Superior temporal gyrus (tissue), 1 donor: Measurements from ENCODE around the gene ZMPSTE24.
A peak's percentile ranks its signal among the peaks of the same experiment; 100 is the strongest.
"Not testable (repeated sequence)": the region's sequence is repeated elsewhere in the genome, so short reads cannot be mapped to it uniquely, and the experiment has no call there.

Experiments used
- DNase-seq: peaks from one replicate; pipeline ENCODE4 v3.0.0-alpha.2; 2016; ENCODE audit errors: extremely low spot score

ZMPSTE24 gene

DNA sequence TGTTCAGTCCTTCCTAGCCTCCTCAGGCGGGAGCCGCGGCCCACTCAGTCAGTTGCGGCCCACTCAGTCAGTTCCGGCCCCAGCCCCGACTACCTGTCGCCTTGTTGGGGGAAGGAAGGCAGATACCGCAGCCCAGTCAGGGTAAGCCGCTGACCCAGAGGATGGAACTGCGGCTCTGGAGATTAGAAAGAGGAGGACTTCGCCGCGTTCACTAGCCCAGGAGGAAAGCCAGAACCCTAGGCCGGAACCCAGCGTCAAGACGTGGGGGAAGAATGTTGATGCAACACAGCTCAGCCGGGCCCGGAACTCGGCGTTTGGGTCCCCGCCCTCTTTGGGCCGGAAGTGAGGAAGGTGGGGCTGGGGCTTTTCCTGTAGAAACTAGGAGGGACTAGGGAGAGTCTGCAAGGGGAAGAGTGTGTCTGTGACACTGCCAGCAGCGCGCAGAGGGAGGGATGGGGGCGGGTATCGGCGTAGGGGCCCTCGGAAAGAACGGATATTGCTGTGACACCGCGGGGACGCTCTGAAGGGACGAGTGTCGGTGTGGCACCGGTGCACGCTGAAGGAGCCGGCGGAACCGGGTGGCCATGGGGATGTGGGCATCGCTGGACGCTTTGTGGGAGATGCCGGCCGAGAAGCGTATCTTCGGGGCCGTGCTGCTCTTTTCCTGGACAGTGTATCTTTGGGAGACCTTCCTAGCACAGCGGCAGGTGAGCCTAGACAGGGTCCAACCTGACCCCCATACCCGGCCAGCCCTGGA is at the start of gene ZMPSTE24:
Gene ZMPSTE24 (plus strand): TSS at position 549 of the 757 bp plus-strand sequence. CDS start 36 bp downstream, at position 585.
- peak; percentile 98 for DNase-seq

DNA sequence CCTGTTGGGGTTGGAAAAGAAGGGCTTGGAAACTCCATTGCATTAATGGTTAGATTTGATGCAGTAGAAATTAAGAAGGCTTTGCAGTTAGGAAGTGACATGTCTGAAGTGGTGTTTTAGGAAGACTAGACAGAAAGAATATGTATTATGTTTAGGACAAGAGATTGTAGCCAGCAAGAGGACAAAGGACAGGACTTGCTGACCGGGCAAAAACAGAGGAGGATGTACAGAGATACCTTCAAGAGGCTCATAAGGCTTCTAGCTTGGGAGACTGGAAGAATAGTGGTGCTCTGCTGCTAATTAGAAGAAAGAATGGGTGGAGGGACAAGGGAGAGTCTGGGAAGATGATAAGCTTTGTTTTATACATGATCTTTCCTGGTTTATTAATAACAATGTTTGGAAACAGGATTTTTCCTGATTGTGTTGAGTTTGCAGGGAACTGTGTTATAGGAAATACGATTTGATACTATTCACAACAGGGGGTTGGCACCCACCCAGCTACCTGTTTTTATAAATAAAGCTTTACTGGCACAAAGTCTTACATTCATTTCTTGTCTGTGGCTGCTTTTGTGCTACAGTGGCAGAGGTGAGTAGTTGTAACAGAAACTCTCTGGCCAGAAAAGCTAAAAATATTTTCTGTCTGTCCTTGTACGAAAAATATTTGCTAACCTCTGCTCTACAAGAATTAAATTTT is 47.4 kb upstream of the ZMPSTE24 start:
- no peak for DNase-seq

DNA sequence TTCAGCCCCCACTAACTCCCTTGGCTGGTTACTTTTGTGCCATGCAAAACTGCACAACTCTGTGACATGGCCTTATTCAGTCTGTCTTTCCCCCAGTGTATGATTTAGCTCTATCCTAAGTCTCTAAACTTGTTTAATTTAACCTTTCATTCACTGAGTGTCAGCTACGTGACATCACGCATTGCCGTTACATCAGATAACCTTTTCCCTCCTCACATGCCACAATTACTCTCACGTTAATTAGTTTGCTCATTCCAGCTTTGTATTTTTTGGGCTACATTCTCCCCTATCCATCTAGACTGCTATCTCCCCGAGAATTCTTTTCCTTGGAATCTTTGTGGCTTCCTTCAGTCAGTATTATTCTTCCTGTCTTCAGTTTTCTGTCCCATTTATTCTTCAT is 39.7 kb upstream of the ZMPSTE24 start:
- DNase-seq, result no peak

DNA sequence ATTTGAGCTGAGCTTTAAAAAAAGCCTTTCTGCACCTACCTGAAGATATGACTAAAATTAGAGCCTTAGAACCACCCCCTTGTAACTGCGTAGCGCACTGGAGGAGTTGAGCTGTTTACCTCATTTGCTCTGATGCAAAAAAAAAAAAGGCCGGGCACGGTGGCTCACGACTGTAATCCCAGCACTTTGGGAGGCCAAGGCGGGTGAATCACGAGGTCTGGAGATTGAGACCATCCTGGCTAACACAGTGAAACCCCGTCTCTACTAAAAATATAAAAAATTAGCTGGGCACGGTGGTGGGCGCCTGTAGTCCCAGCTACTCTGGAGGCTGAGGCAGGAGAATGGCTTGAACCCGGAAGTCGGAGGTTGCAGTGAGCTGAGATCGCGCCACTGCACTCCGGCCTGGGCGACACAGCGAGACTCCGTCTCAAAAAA is 36.5 kb upstream of the ZMPSTE24 start:
- DNase-seq, result not testable (repeated sequence)

DNA sequence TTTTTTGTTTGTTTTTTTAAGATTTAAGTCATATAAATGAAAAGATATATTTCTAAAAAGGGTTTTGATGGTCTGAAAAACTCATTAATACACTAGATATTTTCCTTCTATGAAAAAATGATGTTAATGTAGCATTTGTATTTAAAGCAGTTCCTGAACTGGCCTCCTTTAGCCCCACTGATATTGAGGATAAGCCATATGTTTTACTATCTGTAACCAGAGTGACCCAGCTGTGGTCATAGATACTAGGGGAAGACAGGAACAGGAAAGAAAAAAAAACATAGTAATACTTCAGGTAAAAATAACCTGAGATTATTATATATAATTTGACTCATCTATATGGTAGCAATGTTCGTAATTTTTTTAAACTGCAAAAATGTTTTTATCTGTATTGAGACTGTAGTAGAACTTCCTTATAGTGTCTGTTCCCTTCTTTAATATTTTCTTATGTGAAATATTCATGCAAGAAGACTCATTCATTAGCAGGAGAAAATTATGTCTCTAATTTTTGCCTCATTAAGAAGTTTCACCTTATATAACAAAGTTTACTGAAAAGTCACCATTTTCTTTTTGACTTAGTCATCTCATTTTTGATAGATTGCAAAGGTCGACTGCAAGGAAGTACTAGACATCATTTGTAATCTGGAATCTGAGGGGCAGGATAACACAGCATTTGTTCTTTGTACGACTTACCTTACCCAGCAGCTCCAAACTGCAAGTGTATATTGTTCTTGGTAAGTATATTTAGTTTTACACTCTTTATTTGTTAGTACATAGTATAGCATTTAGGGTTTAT is 35.9 kb upstream of the ZMPSTE24 start:
- DNase-seq, result no peak

DNA sequence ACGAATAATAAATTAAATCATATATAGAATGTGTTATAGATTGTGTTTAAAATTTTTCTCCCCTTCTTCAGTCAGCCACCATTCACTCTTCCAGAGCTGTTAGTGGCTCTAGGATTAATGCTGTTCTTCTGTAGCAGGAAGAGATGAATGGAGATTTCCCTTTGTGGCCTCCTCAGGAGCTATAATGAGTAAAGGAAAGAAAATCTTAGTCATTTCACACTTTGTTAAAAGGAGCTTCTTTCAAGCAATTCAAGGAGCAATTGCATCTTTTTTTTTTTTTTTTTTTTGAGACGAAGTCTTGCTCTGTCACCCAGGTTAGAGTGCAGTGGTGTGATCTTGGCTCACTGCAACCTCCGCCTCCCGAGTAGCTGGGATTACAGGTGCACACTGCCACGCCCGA is 34.0 kb upstream of the ZMPSTE24 start:
- no peak for DNase-seq

DNA sequence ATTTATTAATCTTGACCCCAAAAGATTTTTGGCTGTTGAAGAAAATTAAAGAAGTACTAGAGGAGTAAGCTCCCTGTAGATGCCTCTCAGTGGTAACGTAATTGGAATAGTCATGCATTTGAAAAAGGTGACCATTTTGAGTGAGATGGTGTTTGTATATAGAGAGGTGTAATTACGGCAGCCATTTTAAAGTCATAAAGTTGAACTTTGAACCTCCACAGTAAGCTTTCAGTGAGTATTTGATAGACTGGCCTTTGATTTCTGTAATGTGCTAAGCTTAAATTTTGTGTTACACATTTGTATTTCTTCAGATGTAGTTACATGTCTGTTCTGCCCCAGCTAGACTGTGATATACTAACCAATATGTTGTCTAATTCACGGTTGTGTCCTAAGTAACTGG is 31.8 kb upstream of the ZMPSTE24 start:
- DNase-seq, result no peak

DNA sequence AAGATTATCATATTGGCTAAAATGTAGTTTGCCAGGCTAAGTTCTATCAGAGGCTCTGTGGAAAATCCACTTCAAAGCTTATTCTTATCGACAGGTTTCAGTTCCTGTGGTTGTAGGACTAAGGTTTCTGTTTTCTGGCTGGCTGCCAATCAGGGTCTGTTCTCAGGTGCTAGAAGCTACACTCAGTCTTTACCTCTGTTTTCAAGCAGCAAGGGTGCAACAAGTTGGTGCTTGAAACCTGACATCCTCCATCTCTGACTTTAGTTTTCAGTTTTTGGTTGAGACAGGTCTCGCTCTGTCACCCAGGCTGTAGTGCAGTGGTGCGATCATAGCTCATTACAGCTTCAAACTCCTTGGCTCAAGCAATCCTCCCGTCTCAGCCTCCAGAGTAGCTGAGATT is 25.6 kb upstream of the ZMPSTE24 start:
- no peak for DNase-seq

DNA sequence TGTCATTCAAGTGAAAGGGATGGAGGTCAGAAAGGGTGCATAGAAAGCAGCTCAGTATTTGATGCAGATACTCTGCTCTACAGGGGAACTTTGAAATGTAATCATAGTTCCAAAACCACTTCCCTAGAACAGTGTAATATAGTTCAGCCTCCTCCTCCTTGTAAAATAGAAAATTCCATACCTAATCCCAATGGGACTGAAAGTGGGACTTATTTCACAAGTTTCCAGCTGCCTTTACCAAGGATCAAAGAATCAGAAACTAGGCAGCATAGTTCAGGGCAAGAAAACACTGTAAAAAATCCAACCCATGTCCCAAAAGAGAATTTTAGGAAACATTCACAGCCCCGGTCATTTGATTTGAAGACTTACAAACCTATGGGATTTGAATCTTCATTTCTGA is 18.4 kb upstream of the ZMPSTE24 start:
- no peak for DNase-seq

DNA sequence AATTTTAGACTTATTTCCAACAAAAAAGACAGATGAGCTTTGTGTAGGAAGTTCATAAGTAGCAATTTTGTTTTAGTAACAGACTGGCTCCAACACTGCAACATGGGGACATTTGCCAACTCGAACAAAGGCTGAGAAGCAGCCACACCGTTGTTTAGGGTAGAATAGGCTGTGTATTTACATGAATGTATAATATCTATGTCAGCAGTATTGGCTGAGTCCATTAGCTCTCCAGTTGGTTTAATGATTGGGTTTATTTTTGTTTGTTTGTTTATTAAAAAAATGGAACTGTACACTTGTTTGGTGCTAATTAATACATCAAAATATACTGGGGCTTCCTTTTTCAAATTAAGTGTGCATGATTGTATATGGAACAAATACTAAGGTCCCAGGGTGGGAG is 17.6 kb upstream of the ZMPSTE24 start:
- no peak for DNase-seq

DNA sequence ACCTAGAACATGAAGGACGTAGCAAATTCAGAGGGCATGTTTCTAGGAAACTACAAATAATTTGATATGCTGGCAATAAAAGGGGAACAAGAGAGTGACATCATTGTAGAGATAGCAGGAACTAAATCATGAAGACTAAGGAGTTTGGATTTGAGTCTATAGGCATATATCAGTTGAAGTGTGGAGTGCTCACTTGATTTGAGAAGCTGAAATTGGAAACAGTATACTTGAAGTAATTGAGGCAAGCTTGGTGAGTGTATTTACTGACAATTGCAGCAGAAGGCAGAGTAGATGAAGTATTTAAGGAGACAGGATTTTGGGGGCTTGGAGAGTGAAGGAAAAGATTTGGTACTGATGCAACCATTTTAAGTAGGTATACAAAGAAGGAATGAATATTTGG is 16.7 kb upstream of the ZMPSTE24 start:
- no peak for DNase-seq

DNA sequence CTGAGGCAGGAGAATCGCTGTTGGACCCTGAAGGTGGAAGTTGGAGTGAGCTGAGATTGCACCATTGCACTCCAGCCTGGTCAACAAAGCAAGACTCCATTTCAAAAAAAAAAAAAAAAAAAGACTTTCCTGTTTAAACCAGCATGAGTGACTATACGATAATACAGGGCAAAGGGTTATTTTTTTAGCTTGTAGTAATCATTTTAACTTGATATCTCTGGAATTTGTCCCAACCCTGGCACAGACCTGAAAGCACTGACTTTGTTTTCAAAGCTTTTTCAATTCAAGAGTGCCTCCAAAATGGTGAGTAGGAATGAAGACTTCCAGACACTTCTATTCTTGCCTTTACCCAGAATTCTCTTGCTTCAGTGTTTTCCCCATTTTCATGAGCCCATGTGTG is 14.7 kb upstream of the ZMPSTE24 start:
- DNase-seq, result no peak

DNA sequence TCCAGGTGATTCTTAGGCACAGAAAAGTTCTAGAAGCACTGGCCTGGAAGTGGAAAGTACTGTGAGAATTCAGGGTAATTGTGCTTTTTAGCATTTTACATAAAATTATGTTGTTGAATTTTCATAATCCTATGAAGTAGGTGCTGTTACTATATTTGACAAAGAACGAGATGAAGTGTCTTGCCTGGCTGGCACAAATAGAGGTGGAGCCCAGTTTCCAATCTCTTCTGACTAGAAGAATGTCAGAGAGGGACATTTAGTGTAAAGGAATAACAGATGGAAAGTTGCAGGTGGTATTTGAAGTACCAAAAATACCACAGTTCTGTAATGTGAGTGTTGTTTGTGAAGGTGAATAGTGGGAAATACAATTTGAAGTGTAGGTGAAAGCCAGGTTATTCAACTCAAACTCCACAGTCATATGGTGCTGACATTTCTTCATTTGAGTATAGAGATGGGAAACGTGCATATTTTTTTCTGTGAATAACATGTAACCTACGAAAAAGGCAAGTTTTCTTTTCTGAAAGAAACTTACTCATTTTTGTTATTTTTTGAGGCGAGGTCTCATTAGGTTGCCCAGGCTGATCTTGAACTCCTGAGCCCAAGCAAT is 13.8 kb upstream of the ZMPSTE24 start:
- peak; percentile 20 for DNase-seq

DNA sequence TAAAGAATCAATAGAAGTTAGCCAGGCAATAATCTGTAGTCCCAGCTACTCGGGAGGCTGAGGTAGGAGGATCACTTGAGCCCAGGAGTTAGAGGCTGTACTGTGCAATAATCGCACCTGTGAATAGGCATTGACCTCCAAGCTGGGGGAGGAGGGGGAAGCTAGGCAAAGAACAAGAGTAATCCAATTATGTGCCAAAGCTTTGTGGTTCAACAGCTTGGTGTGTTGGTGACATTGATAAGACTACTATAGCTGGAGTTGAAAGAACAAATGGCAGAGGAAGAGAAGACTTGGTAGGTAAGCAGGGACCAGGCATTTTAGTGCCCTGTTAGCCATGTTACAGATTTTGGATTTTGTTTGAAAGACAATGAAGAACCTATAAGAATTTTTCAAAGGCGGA is 12.3 kb upstream of the ZMPSTE24 start:
- no peak for DNase-seq

DNA sequence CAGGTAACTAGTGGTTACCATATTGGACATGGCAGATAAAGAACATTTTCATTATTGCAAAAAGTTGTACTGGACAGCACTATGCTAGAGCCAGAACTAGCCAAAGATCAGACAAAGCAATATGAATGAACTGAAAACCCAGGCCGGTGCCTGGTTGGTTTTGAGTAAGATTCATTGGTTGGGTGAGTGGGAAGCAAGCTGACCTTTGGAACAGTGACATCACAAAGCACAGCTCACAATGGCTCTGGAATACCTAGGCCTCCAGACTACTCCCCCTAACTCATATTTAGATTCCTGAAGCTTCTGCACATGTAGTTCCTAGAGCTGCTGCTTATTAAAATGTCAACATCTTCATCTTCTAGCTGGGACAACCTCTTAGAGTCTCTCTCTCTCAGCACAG is 10.4 kb upstream of the ZMPSTE24 start, which contains the start of gene TMCO2:
Gene TMCO2 (plus strand): TSS at position 283 of the 400 bp plus-strand sequence. CDS start 57 bp downstream, at position 340.
- DNase-seq, result no peak

DNA sequence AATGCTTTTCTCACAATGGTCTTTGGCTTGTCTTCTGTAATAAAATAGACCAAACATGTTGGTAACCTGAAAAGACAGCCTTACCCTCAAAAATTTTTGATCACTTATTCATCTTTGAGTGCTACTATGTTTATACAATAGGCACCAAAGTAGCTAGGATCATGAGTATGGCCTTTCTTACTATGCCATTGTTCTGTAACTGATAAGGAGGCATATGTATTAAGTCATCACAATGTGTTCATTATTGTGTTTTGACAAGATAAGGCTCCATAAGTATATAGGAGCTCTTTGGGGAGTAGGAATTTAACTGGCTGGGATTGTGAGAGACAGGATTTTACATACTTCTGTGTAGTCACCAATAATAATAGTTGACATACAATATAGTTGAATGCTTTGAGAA is 9.6 kb upstream of the ZMPSTE24 start:
- DNase-seq, result no peak

DNA sequence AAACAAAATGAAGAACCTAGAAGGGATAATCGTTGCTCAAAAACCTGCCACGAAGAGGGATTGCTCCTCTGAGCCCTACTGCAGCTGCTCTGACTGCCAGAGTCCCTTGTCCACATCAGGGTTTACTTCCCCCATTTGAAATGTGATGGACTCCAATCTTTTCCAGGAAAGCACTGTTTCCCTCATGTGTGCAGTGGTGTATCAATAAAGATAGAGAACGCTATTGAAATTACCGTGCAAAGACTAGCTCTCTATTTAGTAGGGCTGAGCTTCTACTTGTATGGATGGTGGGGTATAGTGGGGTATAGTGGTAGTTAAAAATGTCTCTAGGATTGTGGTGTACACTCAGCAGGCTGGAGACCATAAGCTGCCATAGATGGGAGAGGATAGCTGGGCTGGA is 6.6 kb upstream of the ZMPSTE24 start:
- no peak for DNase-seq

DNA sequence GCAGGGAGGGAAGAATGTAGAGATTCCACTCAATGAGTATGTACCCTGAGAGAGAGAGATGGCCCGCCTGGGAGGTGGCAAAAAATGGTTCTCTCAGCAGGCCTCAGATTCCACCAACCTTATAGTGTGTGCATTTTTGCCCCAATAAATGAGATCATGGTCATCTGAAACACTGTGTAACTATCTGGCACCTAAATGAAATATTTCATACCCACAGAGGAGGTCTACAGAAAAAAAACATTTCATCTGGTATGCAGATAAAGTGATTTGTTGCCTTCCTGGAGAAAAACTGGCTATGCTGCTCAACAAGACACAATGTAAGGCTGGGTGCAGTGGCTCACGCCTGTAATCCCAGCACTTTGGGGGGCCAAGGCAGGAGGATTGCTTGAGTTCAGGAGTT is 5.4 kb upstream of the ZMPSTE24 start:
- no peak for DNase-seq

DNA sequence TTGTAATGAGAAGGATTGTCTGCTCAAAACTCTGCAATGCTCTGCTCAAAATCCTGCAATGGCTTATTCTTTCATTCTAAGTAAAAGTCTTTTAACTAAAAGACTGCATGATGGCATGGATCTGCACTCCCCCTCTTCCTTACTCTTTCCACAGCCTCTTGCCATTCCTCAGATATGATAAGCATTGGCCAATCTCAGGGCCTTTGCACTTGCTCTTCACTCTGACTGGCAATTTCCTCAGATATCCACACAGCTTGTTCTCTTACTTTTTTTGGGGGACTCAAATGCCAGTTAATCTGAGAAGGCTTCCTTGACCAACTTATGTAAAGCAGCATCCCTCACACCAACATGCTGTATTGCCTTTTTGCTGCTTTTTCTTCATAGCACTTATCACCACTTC is 2.8 kb upstream of the ZMPSTE24 start:
- DNase-seq, result no peak

DNA sequence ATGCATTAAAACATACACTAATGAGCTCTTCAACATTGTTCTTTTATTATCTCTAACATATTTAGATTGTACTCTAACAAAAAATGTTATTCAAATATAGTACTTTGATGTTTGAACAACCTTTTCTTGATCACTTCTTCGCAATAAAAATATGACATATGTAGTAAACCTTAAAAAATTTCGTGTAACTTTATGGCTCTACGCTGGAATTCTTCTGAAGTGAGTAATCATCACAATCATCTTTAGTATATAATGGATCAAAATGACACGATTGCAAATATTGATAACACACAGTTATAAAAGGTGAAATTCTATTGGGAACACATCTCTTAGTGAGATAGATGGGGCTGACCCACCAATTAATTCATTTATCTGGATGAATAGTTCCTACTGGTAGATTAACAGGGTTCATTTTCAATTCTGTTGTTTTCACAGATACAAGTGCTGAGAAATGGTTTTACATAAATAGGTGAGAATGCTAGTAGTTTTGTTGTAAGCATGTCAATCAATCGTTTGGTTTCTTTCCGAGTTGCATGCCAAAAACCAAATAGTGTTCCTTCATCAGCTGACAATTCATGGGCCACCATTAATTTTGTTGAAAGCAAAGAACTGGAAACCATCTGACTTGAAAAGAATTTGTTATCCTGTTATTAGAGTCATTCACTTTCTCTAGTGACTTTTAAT is 1.5 kb upstream of the ZMPSTE24 start:
- no peak for DNase-seq

DNA sequence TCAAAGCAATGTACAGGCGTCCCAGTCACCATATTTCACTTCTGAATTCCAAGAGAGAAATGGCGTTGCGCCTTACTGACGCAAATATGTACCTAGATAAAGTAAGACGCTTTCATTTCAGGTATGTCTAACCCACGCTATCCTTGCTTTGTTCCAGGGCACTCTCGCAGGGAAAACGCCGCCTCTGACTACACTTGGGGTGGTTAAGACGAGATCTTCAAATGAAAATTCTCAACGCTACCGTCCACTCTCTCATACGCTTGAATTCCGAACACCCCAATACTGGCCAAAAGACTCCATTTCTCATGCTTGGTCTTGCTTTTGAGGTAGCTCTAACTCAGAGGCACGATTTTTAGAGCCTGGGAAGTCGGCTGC is 736 bp upstream of the ZMPSTE24 start:
- DNase-seq, result peak; percentile 82

DNA sequence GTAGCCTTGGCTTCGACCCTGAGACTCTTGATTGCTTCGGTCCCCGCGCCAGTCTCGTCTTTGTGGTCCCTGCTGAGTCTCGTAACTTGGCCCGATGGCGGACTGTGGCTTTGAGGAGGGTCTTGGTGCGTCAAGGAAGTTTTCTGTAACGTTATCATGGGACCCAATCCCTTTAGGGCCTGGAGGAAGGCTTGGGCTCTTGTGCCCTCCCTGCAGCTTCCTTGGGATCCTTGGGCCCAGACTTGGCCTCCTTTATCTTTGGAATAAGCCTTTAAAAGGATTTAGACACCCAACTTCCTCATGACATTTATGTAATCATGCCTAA is 371 bp downstream of the ZMPSTE24 start:
- DNase-seq, result no peak
